ENCODE results near the gene RALGDS.
A peak's percentile ranks its signal among the peaks of the same experiment; 100 is the strongest.
"Not testable (repeated sequence)": the region's sequence is repeated elsewhere in the genome, so short reads cannot be mapped to it uniquely, and the experiment has no call there.

The RALGDS gene

DNA sequence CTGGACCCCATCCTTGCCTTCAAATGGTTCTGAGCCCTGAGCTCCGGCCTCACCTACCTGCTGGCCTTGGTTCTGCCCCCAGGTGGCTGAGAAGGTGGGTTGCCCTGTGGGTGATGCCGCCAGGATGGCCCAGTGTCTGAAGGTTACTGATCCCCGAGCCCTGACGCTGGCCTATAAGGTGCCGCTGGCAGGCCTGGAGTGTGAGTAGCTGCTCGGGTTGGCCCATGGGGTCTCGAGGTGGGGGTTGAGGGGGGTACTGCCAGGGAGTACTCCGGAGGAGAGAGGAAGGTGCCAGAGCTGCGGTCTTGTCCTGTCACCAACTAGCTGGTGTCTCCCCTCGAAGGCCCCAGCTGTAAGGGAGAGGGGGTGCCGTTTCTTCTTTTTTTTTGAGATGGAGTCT lies 54.0 kb downstream of the RALGDS start:
- DNase-seq (ENCODE audit: low read depth), result no peak

DNA sequence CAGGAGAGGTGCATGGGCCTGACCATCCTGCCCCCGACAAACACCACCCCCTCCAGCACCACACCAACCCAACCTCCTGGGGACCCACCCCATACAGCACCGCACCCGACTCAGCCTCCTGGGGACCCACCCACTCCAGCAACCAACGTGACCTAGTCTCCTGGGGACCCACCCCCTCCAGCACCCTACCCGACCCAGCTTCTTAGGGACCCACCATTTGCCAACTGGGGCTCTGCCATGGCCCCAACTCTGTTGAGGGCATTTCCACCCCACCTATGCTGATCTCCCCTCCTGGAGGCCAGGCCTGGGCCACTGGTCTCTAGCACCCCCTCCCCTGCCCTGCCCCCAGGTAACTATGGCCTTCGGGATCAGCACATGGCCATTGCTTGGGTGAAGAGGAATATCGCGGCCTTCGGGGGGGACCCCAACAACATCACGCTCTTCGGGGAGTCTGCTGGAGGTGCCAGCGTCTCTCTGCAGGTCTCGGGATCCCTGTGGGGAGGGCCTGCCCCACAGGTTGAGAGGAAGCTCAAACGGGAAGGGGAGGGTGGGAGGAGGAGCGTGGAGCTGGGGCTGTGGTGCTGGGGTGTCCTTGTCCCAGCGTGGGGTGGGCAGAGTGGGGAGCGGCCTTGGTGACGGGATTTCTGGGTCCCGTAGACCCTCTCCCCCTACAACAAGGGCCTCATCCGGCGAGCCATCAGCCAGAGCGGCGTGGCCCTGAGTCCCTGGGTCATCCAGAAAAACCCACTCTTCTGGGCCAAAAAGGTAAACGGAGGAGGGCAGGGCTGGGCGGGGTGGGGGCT lies 54.7 kb downstream of the RALGDS start:
- DNase-seq (ENCODE audit: low read depth), result no peak

- no peak for DNase-seq (ENCODE audit: low read depth)
Measured at GRCh38 chr9:133065070-133065388, 56.0 kb downstream of the RALGDS start.

DNA sequence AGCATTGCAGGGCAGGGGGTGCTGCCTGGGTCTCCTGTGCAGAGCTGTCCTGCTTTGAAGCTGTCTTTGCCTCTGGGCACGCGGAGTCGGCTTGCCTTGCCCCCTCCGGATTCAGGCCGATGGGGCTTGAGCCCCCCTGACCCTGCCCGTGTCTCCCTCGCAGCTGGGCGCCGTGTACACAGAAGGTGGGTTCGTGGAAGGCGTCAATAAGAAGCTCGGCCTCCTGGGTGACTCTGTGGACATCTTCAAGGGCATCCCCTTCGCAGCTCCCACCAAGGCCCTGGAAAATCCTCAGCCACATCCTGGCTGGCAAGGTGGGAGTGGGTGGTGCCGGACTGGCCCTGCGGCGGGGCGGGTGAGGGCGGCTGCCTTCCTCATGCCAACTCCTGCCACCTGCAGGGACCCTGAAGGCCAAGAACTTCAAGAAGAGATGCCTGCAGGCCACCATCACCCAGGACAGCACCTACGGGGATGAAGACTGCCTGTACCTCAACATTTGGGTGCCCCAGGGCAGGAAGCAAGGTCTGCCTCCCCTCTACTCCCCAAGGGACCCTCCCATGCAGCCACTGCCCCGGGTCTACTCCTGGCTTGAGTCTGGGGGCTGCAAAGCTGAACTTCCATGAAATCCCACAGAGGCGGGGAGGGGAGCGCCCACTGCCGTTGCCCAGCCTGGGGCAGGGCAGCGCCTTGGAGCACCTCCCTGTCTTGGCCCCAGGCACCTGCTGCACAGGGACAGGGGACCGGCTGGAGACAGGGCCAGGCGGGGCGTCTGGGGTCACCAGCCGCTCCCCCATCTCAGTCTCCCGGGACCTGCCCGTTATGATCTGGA lies 56.6 kb downstream of the RALGDS start:
- no peak for DNase-seq (ENCODE audit: low read depth)

- DNase-seq (ENCODE audit: low read depth), result no peak
Measured at GRCh38 chr9:133063500-133064231, 57.4 kb downstream of the RALGDS start.

DNA sequence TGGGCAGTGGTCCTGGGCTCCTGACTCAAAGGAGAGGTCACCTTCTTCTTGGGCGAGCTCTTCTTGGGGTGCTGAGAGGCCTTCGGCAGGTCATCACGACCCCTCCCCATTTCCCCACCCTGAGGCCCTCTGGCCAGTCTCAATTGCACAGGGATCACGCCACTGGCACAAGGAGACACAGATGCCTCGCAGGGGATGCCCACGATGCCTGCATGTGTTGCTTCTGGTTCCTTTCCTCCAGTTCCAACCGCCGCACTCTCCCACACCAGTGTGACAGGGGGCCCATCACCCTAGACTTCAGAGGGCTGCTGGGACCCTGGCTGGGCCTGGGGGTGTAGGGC lies 57.9 kb downstream of the RALGDS start:
- no peak for DNase-seq (ENCODE audit: low read depth)

DNA sequence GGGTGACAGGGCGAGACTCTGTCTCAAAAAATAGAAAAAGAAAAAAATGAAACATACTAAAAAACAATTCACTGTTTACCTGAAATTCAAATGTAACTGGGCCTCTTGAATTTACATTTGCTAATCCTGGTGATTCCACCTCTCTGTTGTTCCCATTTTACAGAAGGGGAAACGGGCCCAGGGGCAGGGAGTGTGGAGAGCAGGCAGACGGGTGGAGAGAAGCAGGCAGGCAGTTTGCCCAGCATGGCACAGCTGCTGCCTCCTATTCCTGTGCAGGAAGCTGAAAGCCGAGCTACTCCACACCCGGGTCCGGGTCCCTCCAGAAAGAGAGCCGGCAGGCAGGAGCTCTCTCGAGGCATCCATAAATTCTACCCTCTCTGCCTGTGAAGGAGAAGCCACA lies 58.5 kb downstream of the RALGDS start:
- not testable (repeated sequence) for DNase-seq (ENCODE audit: low read depth)

GRCh38 chr9:133061764-133062145 lies 59.3 kb downstream of the RALGDS start, which contains the start of gene CEL:
Gene CEL (plus strand): TSS chr9:133061981. CDS start chr9:133062003, 22 bp downstream.
- not testable (repeated sequence) for DNase-seq (ENCODE audit: low read depth)

- not testable (repeated sequence) for DNase-seq (ENCODE audit: low read depth)
Measured at GRCh38 chr9:133061019-133061763, 59.8 kb downstream of the RALGDS start.

DNA sequence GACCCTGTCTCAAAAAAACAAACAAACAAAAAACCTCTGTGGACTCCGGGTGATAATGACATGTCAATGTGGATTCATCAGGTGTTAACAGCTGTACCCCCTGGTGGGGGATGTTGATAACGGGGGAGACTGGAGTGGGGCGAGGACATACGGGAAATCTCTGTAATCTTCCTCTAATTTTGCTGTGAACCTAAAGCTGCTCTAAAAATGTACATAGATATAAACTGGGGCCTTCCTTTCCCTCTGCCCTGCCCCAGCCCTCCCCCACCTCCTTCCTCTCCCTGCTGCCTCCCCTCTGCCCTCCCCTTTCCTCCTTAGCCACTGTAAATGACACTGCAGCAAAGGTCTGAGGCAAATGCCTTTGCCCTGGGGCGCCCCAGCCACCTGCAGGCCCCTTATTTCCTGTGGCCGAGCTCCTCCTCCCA lies 60.6 kb downstream of the RALGDS start:
- no peak for DNase-seq (ENCODE audit: low read depth)

- DNase-seq (ENCODE audit: low read depth), result no peak
Measured at GRCh38 chr9:133059623-133060022, 61.4 kb downstream of the RALGDS start.

- DNase-seq (ENCODE audit: low read depth), result no peak
Measured at GRCh38 chr9:133058550-133059320, 62.3 kb downstream of the RALGDS start.

GRCh38 chr9:133058071-133058470 lies 63.0 kb downstream of the RALGDS start:
- DNase-seq (ENCODE audit: low read depth), result no peak

DNA sequence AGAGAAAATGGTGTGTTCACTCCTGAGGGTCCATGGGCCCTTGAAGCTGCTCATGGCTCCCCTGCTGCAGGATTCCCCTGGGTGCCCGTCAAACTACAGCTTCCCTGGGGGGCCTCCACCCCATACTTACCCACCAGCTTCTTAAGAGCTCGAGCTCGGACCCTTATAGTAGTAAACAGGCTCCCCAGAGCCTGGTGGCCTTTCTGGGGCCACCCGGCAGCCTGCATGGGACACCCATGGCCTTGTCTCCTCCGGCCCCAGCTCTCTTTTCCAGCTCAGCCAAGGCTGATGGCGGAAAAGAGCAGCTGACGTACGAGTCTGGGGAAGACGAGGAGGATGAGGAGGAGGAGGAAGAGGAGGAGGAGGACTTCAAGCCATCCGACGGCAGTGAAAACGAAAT lies 63.5 kb downstream of the RALGDS start:
- DNase-seq (ENCODE audit: low read depth), result no peak

GRCh38 chr9:133057006-133057405 lies 64.0 kb downstream of the RALGDS start:
- no peak for DNase-seq (ENCODE audit: low read depth)

DNA sequence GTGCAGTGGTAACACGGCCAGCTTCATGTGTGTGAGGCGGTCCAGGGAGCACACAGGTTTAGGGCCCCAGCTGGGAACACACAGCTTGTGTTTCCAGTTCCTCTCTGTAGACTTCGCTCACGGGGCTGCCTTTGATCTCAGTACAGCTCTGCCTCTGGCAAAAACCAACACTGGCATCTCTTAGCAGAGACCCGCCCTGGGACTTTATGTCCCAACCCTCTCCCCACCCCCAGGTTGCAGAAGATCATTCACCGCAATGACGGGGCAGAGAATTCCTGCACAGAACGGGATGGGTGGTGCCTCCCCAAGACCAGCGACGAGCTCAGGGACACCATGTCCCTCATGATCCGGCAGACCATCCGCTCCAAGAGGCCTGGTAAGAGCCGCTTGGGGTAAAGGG lies 64.5 kb downstream of the RALGDS start:
- no peak for DNase-seq (ENCODE audit: low read depth)

- DNase-seq (ENCODE audit: low read depth), result no peak
Measured at GRCh38 chr9:133055788-133056420, 65.1 kb downstream of the RALGDS start.

DNA sequence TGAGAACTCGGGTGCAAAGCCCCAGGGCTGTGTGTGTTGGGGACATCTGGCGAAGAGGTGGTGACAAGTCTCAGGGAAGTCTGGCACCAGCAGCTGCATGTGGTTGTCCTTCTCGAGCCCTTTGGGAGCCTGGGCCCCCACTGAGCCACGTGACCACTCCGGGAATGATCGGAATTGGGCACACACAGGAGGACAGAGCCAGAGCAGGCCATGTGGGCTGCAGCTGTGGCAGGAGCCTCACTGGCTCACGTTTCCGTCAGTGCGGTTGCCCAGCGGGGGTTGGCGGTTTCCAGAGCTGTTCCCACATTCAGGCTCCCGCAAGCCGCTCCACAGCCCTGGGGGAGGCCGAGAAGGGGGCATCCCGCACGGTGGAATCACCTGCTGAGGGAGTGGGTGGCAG lies 66.1 kb downstream of the RALGDS start:
- peak; percentile 38 for DNase-seq (ENCODE audit: low read depth)

DNA sequence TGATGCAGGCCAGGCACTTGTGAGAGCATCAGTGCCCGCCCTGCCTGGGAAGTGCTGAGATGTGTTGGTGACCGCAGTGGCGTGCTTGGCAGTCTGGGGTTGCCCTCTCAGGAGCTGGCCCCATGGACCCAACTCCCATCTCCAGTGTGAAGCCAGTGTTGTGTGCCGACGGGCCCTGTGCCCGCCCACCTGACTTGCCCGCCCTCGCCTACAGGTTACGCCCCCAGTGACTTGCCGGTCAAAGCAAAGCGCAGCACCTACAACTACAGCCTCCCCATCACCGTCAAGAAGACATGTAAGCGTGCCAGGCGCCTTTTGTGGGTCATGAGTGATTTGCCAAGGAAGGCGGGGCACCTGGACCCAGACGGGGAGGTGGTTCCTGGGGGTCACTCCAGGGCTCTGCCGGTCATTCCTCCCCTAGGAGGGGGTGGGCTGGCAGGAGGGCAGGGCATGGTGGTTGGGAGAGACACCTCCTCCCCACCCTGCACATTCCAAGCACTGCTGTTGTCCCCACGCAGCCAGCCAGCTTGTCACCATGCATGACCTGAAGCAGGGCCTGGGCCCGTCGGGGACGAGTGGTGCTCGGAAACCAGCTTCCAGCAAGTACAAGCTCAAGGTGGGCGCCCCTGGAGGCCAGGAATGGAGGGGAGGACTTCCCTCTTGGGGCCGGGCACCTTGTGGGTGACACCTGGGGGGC lies 66.7 kb downstream of the RALGDS start:
- DNase-seq (ENCODE audit: low read depth), result no peak

DNA sequence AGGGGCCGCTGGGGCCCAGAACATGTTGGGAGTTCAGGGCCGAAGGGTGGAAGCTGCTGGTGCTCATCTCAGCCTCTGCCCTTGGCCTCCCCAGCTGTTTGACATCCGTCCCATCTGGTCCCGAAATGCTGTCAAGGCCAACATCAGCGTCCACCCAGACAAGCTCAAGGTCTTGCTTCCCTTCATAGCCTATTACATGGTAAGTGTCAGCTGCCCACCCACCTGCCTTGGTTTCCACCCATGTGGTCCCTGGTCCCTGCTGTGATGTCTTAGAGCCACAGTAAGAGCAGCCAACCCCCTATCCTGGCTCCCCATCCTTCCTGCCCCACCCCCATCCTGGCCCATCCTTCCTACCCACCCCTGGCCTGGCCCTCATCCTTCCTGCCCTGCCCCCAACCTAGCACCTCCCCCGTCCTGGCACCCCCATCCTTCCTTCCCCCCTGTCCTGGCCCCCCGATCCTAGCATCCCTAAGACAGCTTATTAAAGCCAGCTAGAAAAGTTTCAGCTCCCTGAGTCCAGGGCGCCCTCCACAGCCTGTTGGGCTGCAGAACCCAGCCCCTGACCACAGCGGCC lies 69.0 kb downstream of the RALGDS start:
- DNase-seq (ENCODE audit: low read depth), result no peak
